NCI-H526 treated with DMSO at 0.1 percent for 48 hours (cell line): Measurements from ENCODE around the gene COL6A2.
"Not testable (repeated sequence)": the region's sequence is repeated elsewhere in the genome, so short reads cannot be mapped to it uniquely, and the experiment has no call there.

Experiments used
- DNase-seq: peaks from one replicate; lab custom pipeline; 2025; lab: John Stamatoyannopoulos, UW

Gene COL6A2

DNA sequence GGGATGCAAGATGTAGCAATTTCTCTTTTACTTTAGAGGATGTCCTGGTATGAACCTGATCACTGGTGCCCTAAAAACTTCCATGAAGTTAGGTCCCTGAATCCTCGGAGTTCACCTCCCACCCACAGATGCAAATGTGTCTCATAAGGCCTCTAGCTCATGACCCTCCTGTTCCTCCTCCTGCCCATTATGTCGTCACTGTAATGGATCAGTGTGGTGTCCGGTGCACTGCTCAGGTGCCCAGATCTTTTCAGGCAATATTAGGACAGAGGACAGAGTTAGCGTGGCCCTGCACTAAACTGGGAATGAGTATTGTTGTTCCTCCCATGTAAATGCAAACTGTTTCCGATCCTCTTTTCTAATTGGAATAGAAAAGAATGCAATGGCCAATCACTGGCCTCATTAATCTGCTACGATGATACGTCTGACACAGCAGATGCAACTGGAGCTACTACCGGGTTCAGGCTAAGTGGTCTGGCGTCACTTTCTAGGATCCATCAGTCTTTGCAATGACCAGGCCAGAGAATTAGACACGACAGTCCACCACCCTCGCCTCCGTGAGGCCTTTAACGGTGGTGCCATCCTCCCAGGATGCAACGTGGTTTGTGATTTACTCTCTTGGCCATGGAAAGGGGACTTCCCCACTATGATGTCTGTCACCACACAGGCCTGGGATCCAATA is 3.4 kb upstream of the COL6A2 start:
- no peak for DNase-seq

DNA sequence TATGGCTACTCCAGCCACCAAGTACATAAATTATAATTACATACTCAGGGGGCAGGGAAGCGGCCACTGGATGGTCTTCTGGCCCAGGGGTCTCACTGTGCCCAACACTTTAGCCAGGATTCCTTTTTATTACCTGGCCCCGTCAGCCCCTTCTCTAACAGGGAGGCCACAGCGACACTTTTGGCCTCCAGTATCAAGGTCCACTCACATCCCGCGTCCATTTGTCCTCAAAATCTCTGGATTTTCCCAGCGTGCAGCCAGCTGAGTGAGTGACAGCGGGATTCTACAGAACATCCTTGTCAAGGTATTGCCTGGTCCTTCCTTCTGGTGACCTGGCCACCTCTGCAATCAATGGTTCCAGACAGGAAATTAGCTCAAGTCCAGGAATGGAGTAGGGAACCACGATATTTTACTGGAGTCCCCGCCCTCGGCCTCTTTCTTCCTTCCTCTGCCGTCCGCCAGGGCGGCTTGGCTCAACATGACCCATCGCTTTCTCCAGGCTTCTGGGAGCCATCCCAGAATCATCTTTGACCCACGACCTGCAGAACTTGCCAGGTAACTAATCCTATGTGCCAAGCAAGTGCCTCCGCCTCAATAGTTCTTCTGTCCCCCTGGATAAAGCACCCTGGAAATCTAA is 2.7 kb upstream of the COL6A2 start:
- DNase-seq = no peak

DNA sequence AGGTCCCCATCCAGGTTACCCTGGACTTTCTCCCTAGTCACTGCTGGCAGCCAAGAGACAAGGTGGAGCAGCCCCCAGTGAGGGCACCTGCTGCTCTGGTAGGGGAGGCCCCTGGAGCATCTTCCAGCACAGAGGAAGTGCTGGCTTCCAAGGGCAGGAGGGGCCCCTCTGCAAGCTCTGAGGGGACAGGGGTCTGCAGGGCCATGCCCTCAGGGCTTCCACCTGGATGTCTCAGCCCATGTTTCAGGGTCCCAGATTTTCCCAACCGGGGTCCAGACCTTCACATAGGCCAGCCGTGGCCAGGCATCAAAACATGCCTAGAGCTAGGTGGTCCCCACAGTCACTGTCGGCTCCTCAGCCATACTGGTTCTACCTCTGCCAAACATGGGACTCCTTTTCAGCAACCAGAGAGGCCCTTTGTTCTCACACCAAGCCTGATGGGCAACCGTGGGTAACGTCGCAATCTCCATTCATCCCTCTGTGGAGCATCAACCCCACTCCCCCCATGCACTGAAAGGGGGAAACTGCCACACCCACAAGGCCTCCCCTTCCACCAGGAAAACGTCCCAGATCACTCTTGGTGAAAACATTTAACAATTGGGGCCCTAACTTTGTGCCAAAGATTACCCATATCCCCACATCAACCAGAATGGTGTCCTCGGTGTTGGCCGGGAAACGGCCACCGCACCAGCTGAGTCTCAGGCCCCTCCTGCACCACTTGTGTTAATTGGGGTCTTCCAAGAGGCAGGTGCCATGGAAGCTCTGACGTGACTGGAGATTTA is 1.9 kb upstream of the COL6A2 start:
- DNase-seq = no peak

DNA sequence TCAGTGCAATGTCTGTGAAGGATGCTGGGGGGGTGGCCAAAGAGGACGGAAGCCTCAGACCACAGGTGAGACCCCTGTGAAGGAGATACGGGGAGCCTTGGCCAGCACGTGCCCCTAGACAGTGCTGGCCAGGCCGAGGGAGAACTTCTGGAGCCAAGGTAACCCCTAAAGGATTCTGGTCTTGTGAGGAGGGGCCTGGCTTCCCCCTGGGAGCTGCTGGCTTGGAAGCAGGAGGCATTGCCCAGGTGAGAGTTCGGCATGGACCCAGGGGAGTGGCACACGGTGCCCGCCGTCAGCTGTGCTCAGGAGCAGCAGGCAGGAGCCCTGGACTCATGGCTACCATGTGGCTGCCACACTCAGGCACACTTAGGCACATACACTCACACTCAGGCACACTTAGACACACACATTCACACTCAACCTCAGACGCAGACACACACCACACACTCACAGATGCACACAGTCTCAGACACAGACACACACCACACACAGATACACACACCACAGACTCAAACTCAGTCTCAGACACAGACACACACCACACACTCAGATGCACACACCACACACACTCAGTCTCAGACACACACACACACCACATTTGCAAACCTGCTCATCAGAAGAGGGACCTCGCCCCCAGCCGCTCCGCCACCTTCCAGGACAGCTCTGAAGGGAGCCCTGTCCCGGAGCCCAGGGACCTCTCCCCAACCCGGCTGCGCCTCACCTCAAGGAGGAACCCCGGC is 1.1 kb upstream of the COL6A2 start:
- no peak for DNase-seq

DNA sequence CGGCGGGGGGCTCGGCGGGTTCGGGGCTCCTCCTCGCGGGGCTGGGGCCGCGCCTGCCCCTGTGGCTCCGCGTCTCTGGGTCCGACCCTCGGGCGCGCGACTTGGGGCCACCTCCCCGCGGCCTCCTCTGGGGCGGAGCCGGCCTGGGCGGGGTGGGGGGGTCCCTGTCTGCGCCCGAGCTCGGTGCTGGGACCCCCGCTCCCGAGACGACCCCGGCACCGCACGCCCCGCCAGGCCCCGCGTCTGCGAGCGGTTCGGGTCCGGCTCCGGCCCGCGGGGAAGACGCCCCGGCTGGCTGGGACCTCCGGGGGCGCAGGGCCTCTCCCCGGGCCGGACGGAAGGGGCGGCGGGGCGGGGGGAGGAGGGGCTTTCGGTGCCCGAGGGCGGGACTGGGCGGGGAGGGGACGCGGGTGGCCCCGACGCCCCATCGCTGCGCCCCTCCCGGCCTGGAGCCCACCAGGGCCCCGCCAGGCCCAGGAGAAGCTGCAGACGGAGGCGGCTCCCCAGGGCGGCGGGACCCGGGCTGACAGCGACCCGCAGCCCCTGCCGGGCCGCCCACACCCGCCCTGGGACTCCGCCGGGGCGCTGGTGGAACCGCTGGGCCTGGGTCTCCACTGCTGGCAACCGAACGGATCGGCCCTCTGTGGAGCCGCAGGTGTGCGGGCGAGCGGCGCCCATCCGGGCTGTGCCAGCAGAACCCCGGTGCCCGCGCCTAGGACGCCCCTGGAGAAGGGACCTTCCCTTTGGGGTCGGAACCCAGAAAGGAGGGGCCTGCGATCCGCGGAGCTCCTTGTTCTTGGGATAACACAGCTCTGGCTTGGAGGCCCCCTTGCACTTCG is 610 bp downstream of the COL6A2 start:
- no peak for DNase-seq

DNA sequence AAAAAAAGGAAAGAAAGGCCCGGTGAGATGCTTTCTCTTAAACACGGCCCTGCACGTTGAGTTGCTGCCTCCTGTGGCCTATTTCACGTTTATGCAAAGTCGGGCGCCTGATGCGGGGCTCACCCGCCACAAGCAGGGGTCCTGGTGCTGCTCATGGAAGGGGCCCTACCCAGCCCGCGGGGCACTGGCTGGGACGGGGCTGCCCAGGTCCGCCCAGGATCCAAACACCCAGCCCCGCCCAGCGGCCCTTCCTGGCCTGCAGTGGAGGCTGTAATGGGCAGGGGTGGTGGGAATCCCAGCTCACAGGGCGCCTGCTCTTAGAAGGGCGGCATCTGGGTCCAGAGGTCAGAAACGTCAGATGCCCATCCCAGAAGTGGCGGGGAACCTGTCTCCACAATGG is 1.6 kb downstream of the COL6A2 start:
- no peak for DNase-seq

DNA sequence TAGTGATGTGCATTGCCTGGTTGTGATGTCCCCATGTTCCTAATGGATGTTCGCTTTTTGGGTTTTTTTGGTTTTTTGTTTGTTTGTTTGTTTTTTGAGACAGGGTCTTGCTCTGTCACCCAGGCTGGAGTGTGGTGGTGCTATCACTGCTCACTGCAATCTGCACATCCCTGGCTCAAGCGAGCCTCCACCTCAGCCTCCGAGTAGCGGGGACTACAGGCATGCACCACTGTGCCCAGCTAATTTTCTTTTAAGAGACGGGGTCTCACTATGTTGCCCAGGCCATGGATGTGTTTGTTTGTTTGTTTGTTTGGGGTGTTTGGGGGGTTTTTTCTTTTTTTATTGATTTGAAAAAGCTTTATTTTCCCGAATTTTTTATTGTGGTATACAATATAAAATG is 2.1 kb downstream of the COL6A2 start:
- no peak for DNase-seq

DNA sequence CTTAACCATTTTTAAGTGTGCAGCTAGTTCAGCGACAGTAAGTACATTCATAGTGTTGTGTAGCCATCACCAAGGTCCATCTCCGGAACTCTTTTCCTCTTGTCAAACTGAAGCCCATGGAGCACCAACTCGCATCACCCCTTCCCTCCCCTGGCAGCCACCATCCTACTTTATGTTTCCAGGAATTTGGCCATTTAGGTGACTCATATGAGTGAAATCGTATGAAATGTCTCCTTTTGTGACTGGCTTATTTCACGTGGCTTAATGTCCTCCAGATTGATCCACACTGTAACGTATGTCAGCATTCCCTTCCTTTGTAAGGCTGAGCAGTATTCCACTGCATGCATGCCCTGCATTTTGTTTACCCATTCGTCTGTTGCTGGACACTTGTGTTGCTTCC is 2.5 kb downstream of the COL6A2 start:
- no peak for DNase-seq

DNA sequence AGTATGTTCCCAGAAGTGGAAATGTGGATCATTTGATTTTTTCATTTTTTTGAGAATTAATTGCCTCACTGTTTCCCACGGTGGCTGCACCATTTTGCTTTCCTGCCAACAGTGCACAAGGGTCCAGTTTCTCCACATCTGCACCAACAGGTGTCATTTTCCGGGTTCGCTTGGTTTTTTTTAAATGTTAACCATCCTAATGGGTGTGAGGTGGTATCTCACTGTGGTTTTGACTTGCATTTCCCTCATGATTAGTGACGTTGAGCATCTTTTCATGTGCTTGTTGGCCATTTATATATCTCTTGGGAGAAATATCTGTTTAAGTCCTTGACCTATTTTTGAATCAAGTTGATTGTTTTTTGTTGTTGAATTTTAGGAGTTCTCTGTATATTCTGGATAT is 3.0 kb downstream of the COL6A2 start:
- DNase-seq = no peak

DNA sequence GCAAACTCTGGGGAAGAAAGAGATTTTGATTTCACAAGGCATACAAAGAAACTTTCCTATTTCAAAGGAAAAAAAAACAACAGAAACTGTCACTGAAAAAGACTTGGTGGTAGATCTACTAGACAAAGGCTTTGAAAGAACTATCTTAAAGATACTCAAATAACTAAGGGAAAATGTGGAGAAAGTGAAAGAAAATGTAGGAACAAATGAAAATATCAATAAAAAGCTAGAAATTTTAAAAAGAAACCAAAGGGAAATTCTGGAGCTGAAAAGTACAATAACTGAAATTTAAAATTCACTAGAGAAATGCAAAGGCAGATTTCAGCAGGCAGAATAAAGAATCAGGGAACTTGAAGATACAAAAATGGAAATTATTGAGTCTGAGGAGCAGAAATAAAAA is 6.2 kb downstream of the COL6A2 start:
- no peak for DNase-seq

DNA sequence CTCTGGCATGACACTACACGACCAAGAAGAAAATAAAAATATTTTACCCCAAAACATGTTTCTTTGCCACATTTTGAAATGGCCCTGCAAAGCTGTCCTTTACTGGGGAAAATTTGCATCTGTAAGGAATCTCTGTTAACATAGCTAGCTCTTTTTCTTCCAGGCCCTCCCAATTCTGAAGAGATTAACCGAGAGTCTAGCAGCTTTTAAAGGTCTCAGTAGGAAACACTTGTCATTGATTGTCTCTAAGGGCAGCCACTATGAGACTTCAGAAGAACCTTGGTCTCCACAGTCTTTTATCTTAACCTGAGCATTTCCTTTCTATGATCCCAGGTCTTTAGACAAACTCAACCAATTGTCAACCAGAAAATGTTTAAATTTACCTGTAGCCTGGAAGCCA is 9.5 kb downstream of the COL6A2 start:
- not testable (repeated sequence) for DNase-seq

DNA sequence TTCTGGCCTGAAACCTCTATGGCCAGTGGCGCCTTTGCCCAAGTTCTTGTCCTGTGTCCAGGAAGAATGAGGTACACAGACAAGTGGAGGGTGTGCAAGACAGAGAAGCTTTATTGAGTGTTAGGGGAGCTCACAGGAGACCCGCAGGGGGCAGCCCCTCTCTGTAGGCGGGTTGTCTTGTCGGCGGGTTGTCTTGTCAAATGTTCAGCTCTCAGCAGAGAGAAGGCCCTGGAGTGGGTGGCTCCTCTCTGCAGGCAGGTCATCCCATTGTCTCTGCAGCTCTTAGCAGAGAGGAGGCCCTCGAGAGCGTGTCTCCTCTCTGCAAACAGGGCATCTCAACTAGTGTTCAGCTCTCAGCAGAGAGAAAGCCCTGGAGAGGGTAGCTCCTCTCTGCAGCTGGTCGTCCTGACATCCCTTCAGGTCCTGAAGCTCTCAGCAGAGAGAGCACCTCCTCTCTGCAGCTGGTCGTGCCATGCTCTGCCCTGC is 11.0 kb downstream of the COL6A2 start:
- DNase-seq = no peak

DNA sequence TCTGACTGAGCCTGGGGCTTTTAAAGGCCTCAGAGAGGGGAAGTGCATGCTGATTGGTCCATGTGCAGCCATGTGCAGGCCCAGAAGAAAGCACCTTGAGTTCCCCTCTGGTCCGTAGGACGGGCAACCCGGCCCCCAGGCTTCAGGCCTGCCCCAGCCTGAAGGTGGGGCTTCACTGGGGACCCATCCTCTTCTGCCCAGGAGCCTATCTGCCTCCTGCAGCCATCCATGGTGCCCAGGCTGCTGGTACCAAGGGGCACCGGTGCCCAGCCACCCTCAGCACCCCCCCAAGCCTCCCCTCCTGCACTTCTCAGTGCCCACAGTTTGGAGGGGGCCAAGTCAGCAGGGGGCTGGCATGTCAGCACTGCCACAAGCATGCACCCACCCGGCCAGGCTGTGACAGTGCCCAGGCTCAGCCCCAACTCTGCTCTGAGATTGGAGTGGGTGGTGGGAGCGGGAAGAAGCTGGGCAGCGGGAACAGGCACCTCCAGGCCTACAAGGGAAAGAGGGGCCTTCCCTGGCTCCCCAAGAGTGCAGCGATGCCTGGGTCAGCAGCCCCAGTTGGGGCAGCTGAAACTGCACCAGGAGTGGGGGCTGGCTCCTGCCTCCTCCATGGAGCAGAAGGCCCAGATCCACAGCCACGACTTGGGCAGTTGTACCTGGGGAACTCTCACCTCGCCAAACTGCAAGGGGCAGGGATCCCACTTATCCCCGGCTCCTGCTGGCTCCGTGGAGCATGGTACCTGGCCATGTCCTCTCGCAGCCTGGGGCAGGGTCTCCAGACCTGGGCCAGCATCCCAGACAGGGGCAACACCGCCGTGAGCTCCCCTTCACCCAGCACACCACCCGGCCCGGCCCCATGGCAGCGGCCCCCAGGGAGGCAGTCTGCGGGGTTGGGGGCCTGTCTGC is 11.7 kb downstream of the COL6A2 start:
- no peak for DNase-seq

DNA sequence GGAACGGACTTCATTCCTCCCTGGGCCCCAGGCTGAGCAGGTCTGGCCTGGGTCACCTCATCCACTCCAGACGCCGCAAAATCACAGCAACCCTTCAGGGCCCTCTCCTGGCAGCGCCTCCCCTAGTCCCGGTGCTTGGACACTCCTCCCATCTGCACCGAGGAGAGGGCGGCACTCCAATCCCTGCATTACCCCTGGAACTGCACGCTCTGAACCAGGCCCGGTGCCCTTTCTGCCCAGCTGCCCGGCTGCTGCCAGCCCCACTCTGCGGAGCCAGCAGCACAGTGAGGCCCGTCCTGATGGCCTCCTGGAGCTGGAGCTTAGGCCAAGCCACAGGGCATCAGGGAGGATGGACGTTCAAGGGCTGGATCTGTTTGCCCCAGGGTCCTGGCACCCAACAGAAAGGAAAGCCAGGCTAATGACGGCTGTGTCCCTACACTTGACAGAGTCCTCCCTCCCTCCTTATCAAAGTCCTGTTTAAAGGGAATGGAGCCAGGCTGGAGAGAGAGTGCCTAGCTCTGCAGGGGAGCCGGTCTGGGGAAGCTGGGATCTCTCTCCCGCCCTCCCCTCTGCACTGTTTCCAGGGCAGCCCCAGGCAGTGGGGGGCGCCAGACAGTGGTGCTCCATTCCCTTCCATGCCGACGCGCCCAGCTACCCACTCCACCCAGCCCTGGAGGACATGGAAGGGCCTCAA is 12.7 kb downstream of the COL6A2 start:
- no peak for DNase-seq

DNA sequence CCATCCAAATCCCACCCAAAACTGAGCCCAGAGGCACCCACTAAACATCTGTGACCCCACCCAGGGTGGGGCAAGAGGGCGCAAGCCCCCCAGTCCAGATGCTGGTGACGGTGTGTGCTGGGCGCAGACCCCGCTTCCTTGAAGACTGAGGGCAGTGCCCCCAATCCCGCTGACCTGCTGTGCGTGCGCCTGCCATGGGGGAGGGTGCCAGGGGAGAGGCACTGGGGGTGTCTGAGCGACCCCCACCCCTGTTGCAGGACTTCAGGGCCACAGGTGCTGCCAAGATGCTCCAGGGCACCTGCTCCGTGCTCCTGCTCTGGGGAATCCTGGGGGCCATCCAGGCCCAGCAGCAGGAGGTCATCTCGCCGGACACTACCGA is 13.3 kb downstream of the COL6A2 start:
- DNase-seq = no peak

DNA sequence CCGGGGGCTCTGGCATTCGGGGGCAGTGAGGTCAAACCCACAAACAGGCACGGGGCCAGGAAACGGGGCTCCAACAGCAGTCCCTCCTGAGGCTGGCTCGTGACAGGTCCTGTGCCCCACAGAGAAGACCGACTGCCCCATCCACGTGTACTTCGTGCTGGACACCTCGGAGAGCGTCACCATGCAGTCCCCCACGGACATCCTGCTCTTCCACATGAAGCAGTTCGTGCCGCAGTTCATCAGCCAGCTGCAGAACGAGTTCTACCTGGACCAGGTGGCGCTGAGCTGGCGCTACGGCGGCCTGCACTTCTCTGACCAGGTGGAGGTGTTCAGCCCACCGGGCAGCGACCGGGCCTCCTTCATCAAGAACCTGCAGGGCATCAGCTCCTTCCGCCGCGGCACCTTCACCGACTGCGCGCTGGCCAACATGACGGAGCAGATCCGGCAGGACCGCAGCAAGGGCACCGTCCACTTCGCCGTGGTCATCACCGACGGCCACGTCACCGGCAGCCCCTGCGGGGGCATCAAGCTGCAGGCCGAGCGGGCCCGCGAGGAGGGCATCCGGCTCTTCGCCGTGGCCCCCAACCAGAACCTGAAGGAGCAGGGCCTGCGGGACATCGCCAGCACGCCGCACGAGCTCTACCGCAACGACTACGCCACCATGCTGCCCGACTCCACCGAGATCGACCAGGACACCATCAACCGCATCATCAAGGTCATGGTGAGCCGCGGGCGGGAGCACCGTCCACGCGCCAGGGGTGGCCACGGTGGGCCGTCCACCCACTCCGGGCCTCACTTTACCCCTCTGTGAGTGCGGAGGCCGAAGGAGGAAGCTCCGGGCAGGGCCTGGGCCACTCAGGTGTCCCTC is 14.2 kb downstream of the COL6A2 start:
- DNase-seq = no peak

DNA sequence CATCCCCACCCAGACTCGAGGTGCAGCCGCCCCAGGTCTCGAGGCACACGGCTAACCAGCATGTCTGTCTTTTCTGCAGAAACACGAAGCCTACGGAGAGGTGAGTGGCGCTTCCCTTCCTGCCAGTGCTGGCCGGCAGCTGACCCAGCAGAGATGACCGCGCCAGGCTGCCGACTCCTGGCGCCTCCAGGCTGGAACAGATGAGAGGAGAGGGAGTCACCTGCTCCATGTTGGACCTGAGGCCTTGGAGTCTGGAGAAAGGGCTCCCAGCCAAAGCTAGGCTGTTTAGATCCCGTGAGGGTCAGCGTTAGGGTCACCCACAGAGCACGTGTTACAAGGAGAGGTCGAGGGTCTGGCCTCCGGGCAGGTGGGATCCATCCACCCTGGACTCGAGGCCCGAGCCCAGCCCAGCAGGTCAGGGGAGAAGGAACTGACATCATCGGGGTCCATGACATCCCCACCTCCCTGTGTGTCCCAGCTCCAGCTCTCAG is 14.9 kb downstream of the COL6A2 start:
- no peak for DNase-seq

DNA sequence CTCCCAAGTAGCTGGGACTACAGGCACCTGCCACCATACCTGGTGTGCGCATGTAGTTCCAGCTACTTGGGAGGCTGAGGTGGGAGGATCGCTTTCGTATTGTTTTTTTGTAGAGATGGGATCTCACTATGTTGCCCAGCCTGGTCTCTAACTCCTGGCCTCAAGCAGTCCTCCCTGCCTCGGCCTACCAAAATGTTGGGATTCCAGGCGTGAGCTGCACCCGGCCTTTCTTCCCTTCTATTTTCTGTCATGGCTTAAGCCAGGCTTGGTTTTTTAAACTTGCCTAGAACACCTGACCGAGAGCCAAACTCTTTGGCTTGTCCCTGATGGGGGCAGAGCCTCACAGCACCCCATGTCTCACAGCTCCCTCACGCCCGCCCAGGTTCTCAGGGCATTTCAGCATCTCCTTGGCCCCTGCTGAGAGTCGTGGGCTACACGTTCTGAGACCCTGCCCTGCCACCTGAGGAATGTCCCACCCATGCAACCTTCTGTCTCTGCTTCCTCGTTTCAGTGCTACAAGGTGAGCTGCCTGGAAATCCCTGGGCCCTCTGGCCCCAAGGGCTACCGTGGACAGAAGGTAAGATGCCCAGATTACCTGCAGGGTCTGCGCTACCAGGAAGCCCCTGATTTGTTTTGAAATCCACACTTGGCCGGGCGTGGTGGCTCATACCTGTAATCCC is 15.7 kb downstream of the COL6A2 start:
- no peak for DNase-seq
